GM23248 (cell line): ENCODE data around the gene SIGLEC14.

Experiments used
- EZH2 ChIP-seq: fragments of 200-600 bp; sonication (generic); IDR thresholded peaks from 2 replicates; pipeline ENCODE4 v1.6.1; 2018; ENCODE audit warnings: antibody characterized with exemption, mild to moderate bottlenecking; ENCODE audit not compliant: insufficient read depth, poor library complexity, severe bottlenecking
- EZH2phosphoT487 ChIP-seq: fragments of 200-600 bp; sonication (generic); IDR thresholded peaks from 2 replicates; pipeline ENCODE4 v1.6.1; 2018; ENCODE audit warnings: antibody characterized with exemption, moderate library complexity, mild to moderate bottlenecking, low read depth; ENCODE audit not compliant: insufficient read depth

DNA sequence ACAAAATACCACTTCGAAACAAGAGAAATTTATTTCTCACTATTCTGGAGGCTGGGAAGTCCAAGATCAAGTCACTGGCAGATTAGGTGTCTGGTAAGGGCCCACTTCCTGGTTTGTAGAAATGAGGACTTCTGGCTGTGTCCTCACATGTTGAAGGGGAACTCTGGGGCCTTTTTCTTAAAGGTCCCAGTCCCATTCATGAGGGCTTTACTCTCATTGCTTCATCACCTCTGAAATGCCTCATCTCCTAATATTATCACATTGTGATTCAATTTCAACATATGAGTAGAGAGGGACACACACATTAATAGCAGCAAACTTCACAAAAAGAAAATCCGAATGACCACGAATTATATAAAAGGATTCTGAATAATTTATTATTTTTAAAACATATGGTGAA is 21.6 kb upstream of the SIGLEC14 start:
- no peak for TF ChIP-seq EZH2
- no peak for TF ChIP-seq EZH2phosphoT487
